Dermis microvascular lymphatic vessel endothelial cell (primary cell): Measurements from ENCODE around the gene ETHE1. TPM values are rescaled to one million over a fixed set of nuclear protein-coding genes. Genes with fewer than 3 reads are reported as not detected.
A peak's percentile ranks its signal among the peaks of the same experiment; 100 is the strongest.

Experiments
- DNase-seq, 2 donors: peaks; one replicate each; pipeline versions ENCODE4 v3.0.0 to v3.0.0-alpha.2; 2010; ENCODE audit warnings: low read depth in 2 of 2
- total RNA-seq: library from RNA; depleted of rRNA; stranded (reverse); fragments of >200 nt; gene quantifications from 2 replicates; pipeline ENCODE4 v1.2.1, GENCODE V29; 2014

ETHE1 gene
- 85.6 and 187 TPM in 2 replicates for total RNA-seq

GRCh38 chr19:43526884-43527859 is at the start of gene ETHE1:
TSS of gene ETHE1 (minus strand) at chr19:43527201. CDS start at chr19:43527177, 24 bp downstream.
- DNase-seq = peak in 1 of 2 donors; percentile 61

- no peak for DNase-seq
Observed at GRCh38 chr19:43575955-43576878, 49.2 kb upstream of the ETHE1 start.

GRCh38 chr19:43575156-43575950 is 48.4 kb upstream of the ETHE1 start, which contains the start of the genes PINLYP and XRCC1:
TSS of gene PINLYP (plus strand) at chr19:43575801. CDS start at chr19:43577192, 1,391 bp downstream.
TSS of gene XRCC1 (minus strand) at chr19:43575527. CDS start at chr19:43575458, 69 bp downstream.
- DNase-seq = peak; percentile 97 to 99

- peak in 1 of 2 donors; percentile 90 for DNase-seq
Observed at GRCh38 chr19:43574424-43575155, 47.6 kb upstream of the ETHE1 start.

- no peak for DNase-seq
Observed at GRCh38 chr19:43572171-43572588, 45.2 kb upstream of the ETHE1 start.

GRCh38 chr19:43570174-43570791 is 43.3 kb upstream of the ETHE1 start:
- DNase-seq = no peak

GRCh38 chr19:43569657-43570056 is 42.7 kb upstream of the ETHE1 start:
- no peak for DNase-seq

- no peak for DNase-seq
Observed at GRCh38 chr19:43564800-43565199, 37.8 kb upstream of the ETHE1 start.

GRCh38 chr19:43563816-43564457 is 36.9 kb upstream of the ETHE1 start:
- no peak for DNase-seq

- DNase-seq = peak; percentile 51 to 68
Observed at GRCh38 chr19:43562698-43563241, 35.8 kb upstream of the ETHE1 start.

GRCh38 chr19:43562226-43562697 is 35.3 kb upstream of the ETHE1 start:
- no peak for DNase-seq

- no peak for DNase-seq
Observed at GRCh38 chr19:43561139-43561970, 34.4 kb upstream of the ETHE1 start.

GRCh38 chr19:43560687-43561086 is 33.7 kb upstream of the ETHE1 start:
- no peak for DNase-seq

- peak; percentile 57 to 76 for DNase-seq
Observed at GRCh38 chr19:43555185-43555770, 28.3 kb upstream of the ETHE1 start.

- DNase-seq = no peak
Observed at GRCh38 chr19:43554317-43554895, 27.4 kb upstream of the ETHE1 start.

GRCh38 chr19:43553656-43554055 is 26.7 kb upstream of the ETHE1 start:
- no peak for DNase-seq

- DNase-seq = no peak
Observed at GRCh38 chr19:43552616-43553015, 25.6 kb upstream of the ETHE1 start.
